Tongue (tissue), 3 donors: ENCODE data around the gene PLPP1. TPM values are rescaled to one million over a fixed set of nuclear protein-coding genes. Genes with fewer than 3 reads are reported as not detected.
A peak's percentile ranks its signal among the peaks of the same experiment; 100 is the strongest.

ENCODE experiments used
- DNase-seq: peaks from one replicate; pipeline ENCODE4 v3.0.0-alpha.2; 2015
- small RNA-seq: library from RNA; depleted of rRNA; stranded (forward); fragments of <200 nt; gene quantifications from one replicate; pipeline ENCODE3, GENCODE V24; 2014; ENCODE audit warnings: low replicate concordance
- total RNA-seq: library from RNA; depleted of rRNA; stranded (reverse); fragments of >200 nt; gene quantifications from one replicate; pipeline ENCODE4 v1.2.3, GENCODE V29; 2014

The PLPP1 gene
- total RNA-seq, 1 donor from 2014 or later = 141 TPM

DNA sequence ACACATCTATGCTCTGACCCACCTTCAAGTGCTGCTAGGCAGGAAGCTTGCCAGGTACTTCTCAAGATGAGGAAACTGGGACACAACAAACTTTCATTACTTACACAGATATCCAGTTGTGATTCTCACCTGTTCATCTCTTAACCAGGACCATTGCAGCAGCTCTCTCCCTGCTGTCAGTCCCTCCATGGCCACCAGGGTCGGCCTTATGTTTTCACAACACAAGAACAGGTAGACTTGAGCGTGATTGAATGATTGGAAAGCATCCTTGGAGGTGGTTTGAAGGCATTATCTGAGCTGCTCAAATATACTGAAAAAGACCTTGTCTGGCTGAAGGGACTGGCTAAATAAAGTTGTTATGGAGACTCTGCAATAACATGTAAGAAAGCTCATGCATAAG lies 132.6 kb downstream of the PLPP1 start:
- no peak for DNase-seq

DNA sequence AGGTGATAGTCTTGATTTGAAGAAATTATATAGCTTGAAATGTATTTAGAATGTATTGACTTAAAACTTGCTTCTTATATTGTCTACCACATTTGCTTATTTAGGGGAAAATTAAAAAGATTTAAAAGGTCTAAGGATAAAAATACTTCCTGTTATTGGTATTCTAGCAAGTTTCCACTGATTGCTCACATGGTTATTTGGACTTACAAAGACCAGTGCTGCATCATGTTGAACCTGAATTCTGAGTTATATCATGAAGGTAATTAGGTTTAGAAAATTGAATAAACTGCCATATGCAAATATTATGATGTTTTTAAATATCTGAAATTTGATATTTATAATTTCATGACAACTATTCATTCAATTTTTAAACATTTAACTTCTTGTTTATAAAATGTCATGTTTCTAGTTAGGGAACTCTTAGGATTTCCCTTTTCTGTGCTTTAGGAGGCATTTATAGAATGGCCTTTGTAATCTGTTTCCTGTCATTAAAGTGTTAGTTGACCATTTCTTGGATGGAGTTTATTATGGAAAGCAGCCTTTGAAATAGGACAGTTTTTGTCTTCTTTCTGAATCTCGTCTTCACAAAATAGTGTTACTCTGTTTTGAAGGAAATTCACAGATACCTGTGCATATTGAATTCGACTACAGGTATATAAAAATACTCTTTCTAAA lies 141.1 kb downstream of the PLPP1 start:
- DNase-seq = no peak

DNA sequence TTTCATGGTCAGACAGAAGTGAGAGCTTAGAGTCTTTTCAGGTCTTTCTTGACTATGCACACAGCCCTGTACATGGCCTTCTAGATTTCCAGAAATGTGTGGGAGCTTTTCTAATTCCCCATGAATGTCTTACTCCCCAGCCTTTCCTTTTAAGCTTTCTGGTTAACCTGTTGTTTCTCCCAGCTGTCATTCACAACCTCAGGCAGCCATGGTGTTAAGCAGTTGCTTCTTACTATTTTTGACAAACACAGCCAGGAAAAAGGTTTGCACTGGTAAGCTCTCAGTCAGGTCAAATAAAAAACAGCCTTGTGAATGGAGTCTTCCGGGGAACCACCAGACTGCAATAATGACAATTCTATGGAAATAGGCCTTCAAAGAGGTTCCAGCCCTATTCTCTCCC lies 142.1 kb downstream of the PLPP1 start:
- no peak for DNase-seq

DNA sequence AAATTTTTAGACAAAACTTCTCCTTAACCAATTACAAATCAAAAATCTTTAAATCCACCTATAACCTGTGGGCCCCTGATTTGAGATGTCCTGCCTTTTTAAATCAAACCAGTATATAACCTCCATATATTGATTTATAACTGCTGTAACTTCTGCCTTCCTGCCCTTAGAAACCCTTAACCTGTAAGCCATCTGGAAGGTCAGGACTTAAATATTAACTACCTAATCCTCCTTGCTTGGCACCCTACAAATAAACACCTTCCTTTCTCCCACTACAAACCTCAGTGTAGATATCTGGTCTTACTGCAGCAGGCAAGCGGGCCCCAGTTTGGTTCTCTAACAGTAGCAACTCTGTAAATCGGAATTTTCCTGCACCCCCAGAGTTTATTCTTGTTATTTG lies 143.1 kb downstream of the PLPP1 start:
- no peak for DNase-seq

DNA sequence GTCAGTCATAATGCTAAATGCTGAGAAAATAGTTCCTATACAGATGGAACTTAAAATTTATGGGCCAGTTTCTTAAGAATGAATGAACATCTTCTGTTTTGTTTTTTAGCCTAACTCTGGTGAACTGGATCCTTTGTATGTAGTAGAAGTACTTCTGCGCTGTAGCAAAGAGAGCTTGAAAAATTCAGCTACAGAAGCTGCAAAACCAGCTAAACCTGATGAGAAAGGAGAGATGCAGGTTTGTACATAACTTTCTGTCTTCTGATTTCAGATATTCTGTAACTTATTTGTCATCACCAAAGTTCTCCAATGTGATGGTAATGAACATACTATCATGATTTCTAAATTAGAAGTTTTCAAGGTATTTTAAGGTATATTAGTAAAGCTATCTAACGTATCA lies 146.9 kb downstream of the PLPP1 start:
- DNase-seq = peak; percentile 41

DNA sequence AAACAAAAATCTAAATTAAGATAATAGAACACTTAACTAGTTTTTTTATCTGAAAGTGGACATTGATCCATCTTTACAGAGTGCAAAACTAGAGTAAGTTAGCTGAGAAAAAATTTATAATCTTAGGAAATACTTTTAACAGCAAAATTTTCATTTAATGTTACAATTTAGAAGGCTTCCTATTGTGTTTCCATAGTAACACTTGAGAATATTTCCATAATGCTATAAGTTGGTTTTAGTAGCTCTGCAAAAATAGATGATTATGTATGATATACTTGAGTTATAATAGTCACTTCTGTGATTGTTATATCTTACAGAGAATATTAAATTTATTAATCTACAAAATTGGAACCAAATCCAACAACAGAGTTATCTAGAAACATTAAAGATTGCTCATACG lies 148.4 kb downstream of the PLPP1 start:
- DNase-seq = no peak

DNA sequence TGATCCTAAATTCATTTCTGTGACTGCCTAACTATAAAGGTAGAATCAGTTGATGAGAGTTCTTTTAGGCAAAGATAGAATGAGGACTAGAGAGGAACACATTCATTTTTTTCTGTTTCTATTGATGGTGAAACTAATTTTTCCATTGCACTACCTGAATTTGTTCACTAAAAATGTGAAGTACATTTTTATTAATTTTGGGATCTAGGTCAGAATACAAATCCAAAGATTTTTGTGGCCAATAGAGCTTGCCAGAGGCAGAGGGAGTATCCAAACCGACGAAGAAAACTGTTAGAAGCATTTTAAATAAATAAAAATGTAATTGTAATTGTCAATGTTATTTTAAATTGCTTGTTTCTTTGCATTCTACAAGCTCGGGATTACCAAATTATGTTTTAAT lies 148.9 kb downstream of the PLPP1 start:
- no peak for DNase-seq

DNA sequence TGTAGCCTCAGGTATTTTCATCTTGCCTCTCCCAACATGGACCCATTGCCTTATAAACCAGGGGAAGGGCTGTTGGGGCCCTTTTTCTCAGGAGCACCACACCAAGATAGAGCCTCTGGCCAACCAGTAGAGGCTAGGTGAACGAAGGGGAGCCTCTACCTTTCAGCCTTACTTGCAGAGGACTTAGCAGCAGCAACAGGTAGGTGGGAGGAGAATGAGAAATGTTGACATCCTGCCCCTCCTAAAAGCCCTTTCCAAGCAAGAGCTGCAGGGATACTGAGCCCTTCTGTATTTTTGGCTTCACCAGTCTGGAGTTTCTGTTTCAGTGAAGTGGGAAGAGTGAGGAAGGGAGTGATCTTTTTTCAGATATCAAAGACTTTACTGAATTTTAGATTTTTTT lies 149.5 kb downstream of the PLPP1 start:
- DNase-seq = no peak

DNA sequence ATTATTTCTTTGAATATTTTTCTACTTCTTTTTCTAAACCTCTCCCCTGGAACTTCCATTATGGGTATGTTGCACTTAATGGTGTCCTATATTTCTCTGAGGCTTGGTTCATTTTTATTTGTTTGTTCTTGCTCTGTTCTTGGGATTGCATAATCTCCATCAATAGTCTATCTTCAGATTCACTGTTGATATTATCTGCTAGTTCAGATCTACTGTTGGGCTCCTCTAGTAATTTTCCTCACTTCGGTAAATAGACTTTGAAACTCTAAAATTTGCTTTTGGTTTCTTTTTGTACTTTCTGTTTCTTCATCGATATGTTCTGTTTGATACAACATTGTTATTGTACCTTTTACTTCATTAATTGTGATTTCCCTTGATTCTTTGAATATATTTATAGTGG lies 150.7 kb downstream of the PLPP1 start:
- no peak for DNase-seq

DNA sequence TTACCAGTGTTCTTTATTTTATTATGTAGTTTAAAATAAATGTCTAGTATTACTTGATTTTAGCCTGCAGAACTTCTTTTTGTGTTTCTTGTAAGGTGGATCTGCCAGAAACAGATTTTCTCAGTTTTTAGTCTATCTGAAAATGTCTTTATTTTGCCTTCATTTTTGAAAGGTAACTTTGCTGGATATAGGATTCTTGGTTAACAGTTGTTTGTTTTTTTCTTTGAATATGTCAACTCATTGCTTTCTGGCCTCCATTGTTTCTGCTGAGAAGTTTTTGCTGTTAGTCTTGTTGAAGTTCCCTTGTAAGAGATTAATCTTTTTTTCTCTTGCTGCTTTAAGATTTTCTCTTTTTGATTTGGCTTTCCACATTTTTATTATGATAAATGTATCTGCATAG lies 151.5 kb downstream of the PLPP1 start:
- no peak for DNase-seq

DNA sequence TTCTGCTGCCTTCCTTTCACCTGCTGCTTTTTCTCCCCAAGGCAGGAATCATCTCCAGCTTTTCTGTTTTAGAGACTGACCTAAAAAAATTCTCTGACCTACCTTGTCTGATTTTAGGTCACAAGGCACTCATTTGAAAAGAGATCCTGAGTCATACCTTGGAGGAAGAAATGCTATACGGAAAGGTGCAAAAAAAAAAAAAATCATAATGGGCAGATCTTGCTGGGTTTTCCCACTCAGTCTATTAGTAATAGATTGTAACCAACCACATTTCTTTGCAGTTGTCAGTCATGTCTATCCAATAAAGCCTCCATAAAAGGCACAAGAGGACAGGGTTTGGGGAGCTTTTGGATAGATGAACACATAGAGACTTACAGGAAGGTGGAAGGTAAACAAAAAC lies 157.0 kb downstream of the PLPP1 start:
- DNase-seq = no peak

Small RNA genes within 50 kb of the gene (small RNA-seq; reads per million reads assigned to genes)
- not detected for gene MIR5687

Other genes with a start within 250 kb of the PLPP1 start
- gene DHX29, start 227.3 kb downstream of the PLPP1 start, total RNA-seq = 36.7 TPM
- 163 TPM for gene MTREX, start 227.0 kb downstream of the PLPP1 start, total RNA-seq
- gene SLC38A9, start 177.4 kb upstream of the PLPP1 start, total RNA-seq = 33.8 TPM
- not detected for gene DDX4, start 203.1 kb upstream of the PLPP1 start, total RNA-seq